ENCODE data around the gene PLA2G6. TPM values are rescaled to one million over a fixed set of nuclear protein-coding genes. Genes with fewer than 3 reads are reported as not detected.
A peak's percentile ranks its signal among the peaks of the same experiment; 100 is the strongest.

The PLA2G6 gene
- total RNA-seq, 1 experiment from 2014 or later: 24.1 TPM

DNA sequence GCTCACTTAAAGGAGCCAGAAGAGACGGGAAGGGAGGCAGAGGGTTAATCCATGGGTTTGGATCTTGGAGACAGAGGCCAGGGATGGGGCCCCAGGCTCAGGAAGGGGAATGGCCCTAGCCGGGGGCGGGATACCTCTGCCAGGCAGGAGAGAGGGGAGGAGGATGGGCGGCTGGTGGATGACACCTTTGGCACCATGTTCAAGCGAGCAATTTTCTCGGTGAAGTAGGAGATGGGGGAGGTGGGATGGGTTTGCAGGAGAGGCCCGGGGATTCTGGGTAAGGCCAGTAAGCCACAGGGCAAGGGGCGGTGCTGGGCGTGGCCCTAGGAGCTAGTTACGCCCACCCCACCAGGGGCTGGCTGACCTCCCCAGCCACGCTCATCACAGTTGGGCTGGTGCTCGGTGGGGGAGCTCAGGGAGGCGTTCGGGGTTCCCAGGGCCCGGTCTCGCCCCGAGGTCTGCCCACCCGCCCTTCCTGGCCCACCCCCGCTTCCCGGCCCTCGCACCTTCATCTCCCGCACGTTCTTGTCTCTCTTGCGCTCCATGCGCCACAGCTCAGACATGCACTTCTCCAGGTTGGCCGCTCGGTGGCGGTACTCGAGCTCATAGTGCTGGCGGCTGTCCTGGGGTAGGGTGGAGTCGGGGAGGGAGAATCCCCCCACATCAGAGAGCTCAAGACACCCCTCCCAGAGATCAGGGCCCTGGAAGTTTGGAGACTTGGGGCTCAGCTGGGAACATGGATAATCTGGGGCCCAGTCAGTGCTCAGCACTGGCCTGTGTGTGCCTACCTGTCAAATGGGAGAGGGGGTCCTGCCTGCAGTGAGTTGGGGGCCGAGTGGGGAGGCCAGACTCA lies 83.8 kb downstream of the PLA2G6 start:
- no peak overlapping the region for H2BK12ac ChIP-seq (ENCODE audit: insufficient read length, low read depth, low read length)
- peak; percentile 93 for DNase-seq
- peaks cover 1% of the 10 kb centered on the region for H3K27me3 Mint-ChIP-seq (ENCODE audit: low read depth)
- H3K4me1 ChIP-seq (ENCODE audit: insufficient read depth, low read length): no peaks in the 10 kb centered on the region
- H2BK15ac ChIP-seq (ENCODE audit: low read depth, low read length): no peak overlapping the region
- H3K9me3 Mint-ChIP-seq: no peaks in the 10 kb centered on the region; a peak in 1 of 5 replicates
- no peaks in the 10 kb centered on the region for H3K27me3 ChIP-seq (ENCODE audit: insufficient read depth, low read length)
- H3K4ac ChIP-seq (ENCODE audit: low read depth, low read length): no peak overlapping the region
- no peak overlapping the region for H2BK20ac ChIP-seq (ENCODE audit: low read depth, low read length, poor library complexity, severe bottlenecking)
- H3K27ac ChIP-seq (ENCODE audit: insufficient read length, low read depth, low read length): no peak overlapping the region
- TF ChIP-seq, protein P1, sequence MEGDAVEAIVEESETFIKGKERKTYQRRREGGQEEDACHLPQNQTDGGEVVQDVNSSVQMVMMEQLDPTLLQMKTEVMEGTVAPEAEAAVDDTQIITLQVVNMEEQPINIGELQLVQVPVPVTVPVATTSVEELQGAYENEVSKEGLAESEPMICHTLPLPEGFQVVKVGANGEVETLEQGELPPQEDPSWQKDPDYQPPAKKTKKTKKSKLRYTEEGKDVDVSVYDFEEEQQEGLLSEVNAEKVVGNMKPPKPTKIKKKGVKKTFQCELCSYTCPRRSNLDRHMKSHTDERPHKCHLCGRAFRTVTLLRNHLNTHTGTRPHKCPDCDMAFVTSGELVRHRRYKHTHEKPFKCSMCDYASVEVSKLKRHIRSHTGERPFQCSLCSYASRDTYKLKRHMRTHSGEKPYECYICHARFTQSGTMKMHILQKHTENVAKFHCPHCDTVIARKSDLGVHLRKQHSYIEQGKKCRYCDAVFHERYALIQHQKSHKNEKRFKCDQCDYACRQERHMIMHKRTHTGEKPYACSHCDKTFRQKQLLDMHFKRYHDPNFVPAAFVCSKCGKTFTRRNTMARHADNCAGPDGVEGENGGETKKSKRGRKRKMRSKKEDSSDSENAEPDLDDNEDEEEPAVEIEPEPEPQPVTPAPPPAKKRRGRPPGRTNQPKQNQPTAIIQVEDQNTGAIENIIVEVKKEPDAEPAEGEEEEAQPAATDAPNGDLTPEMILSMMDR (conservative IDR thresholded peaks at IDR 0.05): peak; percentile 88
- H3K56ac ChIP-seq (ENCODE audit: insufficient read length, low read depth, low read length): no peak overlapping the region
- no peak overlapping the region for H2AK5ac ChIP-seq (ENCODE audit: insufficient read length, low read length)
- no peak overlapping the region for H4K8ac ChIP-seq (replicated peaks; ENCODE audit: insufficient read length, low read depth, low read length)
- no peak overlapping the region for H3K9ac ChIP-seq (ENCODE audit: extremely low read depth, insufficient read length, low read length)
- no CpG with 5 or more reads among the region's 32 CpGs for WGBS (ENCODE audit: extremely low coverage, insufficient read length, low lambda C conversion rate)
- H3K9me3 ChIP-seq (ENCODE audit: control insufficient read depth, low read depth, low read length): no peaks in the 10 kb centered on the region
- H3K23me2 ChIP-seq (ENCODE audit: insufficient read length, low read depth, low read length, poor library complexity, severe bottlenecking): peaks cover 4% of the 10 kb centered on the region
- no peaks in the 10 kb centered on the region for H4K20me1 ChIP-seq (ENCODE audit: control insufficient read depth, insufficient read depth, insufficient read length)
- H3K4me3 Mint-ChIP-seq: peak overlapping the region; percentile 62 to 79
- H3T11ph ChIP-seq (ENCODE audit: low read length): no peak overlapping the region
- no peak overlapping the region for H3K14ac ChIP-seq (ENCODE audit: insufficient read depth, low read length)
- no peak overlapping the region for H2AFZ ChIP-seq (ENCODE audit: low read length)
- H3K18ac ChIP-seq (ENCODE audit: insufficient read length, low read depth, low read length): no peak overlapping the region
- peaks cover 0 to 10% (median 1%) of the 10 kb centered on the region in 3 experiments; a peak in 4 of 7 replicates for H3K36me3 Mint-ChIP-seq (ENCODE audit: insufficient read depth in 1 of 3, low read depth in 3 of 3)
- peak overlapping the region; percentile 20 for H3K4me2 ChIP-seq (ENCODE audit: insufficient read depth, insufficient read length, low read length)
- no peaks in the 10 kb centered on the region for H3K79me2 ChIP-seq (ENCODE audit: insufficient read depth, low read length)
- H3K23ac ChIP-seq (ENCODE audit: insufficient read length, low read depth, low read length): no peak overlapping the region
- H3K79me1 ChIP-seq (ENCODE audit: insufficient read depth, low read depth, low read length, poor library complexity, severe bottlenecking): no peaks in the 10 kb centered on the region
- peaks cover 11 to 23% of the 10 kb centered on the region in 2 experiments for H3K4me1 Mint-ChIP-seq
- H4K91ac ChIP-seq (ENCODE audit: insufficient read length, low read depth, low read length): no peak overlapping the region
- no peak overlapping the region for H2BK5ac ChIP-seq (ENCODE audit: insufficient read length, low read length)
- H2BK120ac ChIP-seq (ENCODE audit: low read depth, low read length, poor library complexity, severe bottlenecking): no peak overlapping the region
- peak overlapping the region; percentile 49 to 89 (median 86); a peak in 4 of 7 replicates for H3K27ac Mint-ChIP-seq
- no peak overlapping the region for H4K5ac ChIP-seq (ENCODE audit: insufficient read length, low read depth, low read length)

Data from H9 (cell line).